ENCODE measurements around the gene EIF5.

Gene EIF5

DNA sequence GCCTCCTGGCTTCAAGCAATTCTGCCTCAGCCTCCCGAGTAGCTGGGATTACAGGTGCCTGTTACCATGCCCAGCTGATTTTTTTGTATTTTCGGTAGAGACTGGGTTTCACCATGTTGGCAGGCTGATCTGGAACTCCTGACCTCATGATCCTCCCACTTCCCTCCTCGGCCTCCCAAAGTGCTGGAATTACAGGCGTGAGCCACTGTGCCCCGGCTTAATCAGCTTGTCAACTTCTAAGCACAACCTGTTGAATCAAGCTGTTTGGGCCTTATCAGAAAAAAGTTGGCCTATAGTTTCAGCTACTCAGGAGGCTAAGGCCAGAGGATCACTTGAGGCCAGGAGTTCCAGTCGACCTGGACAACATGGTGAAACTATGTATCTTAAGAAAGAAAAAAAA is 59.0 kb downstream of the EIF5 start:
- no peak for DNase-seq (ENCODE audit: low read depth in 1 of 2, low spot score in 1 of 2)

DNA sequence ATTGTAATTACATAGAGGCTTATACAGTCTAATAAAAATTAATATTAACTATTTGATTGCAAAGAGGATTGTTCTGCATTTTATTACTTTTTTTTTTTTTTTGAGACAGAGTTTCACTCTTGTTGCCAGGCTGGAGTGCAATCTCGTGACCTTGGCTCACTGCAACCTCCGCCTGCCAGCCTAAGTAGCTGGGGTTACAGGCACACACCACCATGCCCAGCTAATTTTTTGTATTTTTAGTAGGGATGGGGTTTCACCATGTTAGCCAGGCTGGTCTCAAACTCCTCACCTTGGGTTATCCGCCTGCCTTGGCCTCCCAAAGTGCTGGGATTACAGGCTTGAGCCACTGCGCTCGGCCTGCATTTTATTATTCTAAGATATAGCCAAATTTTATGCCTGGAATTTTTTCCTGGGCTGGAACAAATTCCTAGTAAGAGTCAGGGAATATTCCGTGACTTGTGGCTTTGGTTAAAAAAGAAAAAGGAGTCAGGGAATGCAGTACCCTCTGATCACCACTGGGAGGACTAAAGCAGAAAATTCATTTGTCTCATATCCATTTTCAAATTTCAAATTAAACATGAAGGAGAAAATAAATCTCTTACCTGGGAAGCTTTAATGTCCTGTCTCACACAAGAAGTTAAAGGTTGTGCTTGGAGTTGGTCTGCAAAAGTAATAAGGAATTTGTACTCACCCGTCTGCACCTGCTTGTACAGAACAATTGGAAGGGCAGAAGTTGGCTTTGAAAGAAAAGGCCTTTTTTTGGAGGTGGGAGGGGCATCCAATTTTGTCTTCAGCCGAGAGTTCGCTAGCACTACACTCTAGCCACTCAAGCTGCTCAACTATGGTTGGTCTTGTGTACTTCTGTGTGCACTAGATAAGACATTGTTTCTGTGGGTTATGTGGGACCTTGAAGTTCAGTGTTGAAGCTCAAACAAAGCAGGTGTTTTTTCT is 59.9 kb downstream of the EIF5 start:
- DNase-seq (ENCODE audit: low read depth in 1 of 2, low spot score in 1 of 2) = no peak
